C4-2B (cell line): ENCODE results near the gene LTBR.

Experiments
- CTCF ChIP-seq: fragments of 450-650 bp; conservative IDR thresholded peaks from 2 replicates; pipeline ENCODE4 v1.5.1; 2017; ENCODE audit warnings: mild to moderate bottlenecking
- ZFX ChIP-seq: fragments of 450-650 bp; IDR thresholded peaks from 2 replicates; pipeline ENCODE4 v1.6.1; 2017

- no peak for TF ChIP-seq CTCF
- TF ChIP-seq ZFX = no peak
Observed at GRCh38 chr12:6351622-6352021, 32.3 kb upstream of the LTBR start.
